ENCODE data around the gene IRF7. TPM values are rescaled to one million over a fixed set of nuclear protein-coding genes. Genes with fewer than 3 reads are reported as not detected.

Gene IRF7
- total RNA-seq, 1 donor from 2014 or later, result 75.4 TPM

- Mint-ChIP-seq H3K4me1 (ENCODE audit: low read depth, unreplicated experiment) (no peaks in the 10 kb centered on the region), H3K9me3 (ENCODE audit: unreplicated experiment) (no peaks in the 10 kb centered on the region), H3K4me3 (ENCODE audit: unreplicated experiment) (no peak overlapping the region), H3K36me3 (ENCODE audit: low read depth, unreplicated experiment) (peaks cover 12% of the 10 kb centered on the region), H3K27me3 (ENCODE audit: low read depth, unreplicated experiment) (no peaks in the 10 kb centered on the region), H3K27ac (ENCODE audit: unreplicated experiment) (no peak overlapping the region)
- Histone ChIP-seq H3K4me3 (ENCODE audit: insufficient read depth, low read depth, low read length) (no peak overlapping the region), H2AFZ (ENCODE audit: low read depth, low read length) (no peak overlapping the region), H3K27me3 (ENCODE audit: insufficient read depth, low read length) (no peaks in the 10 kb centered on the region), H4K20me1 (ENCODE audit: insufficient read depth, low read length) (peaks cover 58% of the 10 kb centered on the region), H3K9ac (ENCODE audit: low read length) (no peak overlapping the region), H3K9me3 (ENCODE audit: insufficient read depth, low read depth, low read length) (no peaks in the 10 kb centered on the region), H3K4me2 (ENCODE audit: low read length) (no peak overlapping the region), H3K4me1 (ENCODE audit: insufficient read depth, low read length) (peaks cover 4% of the 10 kb centered on the region), H3K27ac (ENCODE audit: low read depth, low read length) (no peak overlapping the region), H3K36me3 (ENCODE audit: insufficient read depth, low read length) (peaks cover 43% of the 10 kb centered on the region), H3K79me2 (ENCODE audit: insufficient read depth, low read length) (peaks cover 20% of the 10 kb centered on the region)
- no peak for FAIRE-seq
- no peak for DNase-seq (ENCODE audit: low read depth)
- no peak for TF ChIP-seq EZH2 (IDR thresholded peaks at IDR 0.05; ENCODE audit: insufficient read depth, low read length)
- no peak for TF ChIP-seq CTCF (IDR thresholded peaks at IDR 0.05; ENCODE audit: insufficient read depth, low read depth, low read length)
Measured at GRCh38 chr11:601573-602245, 14.0 kb downstream of the IRF7 start.

- Mint-ChIP-seq H3K36me3 (ENCODE audit: low read depth, unreplicated experiment) (peaks cover 20% of the 10 kb centered on the region), H3K27me3 (ENCODE audit: low read depth, unreplicated experiment) (no peaks in the 10 kb centered on the region), H3K27ac (ENCODE audit: unreplicated experiment) (peak overlapping the region; percentile 6), H3K4me1 (ENCODE audit: low read depth, unreplicated experiment) (no peaks in the 10 kb centered on the region), H3K9me3 (ENCODE audit: unreplicated experiment) (no peaks in the 10 kb centered on the region), H3K4me3 (ENCODE audit: unreplicated experiment) (no peak overlapping the region)
- H3K79me2 ChIP-seq (ENCODE audit: insufficient read depth, low read length), result peaks cover 37% of the 10 kb centered on the region
- H3K9ac ChIP-seq (ENCODE audit: low read length), result no peak overlapping the region
- DNase-seq (ENCODE audit: low read depth), result no peak
- no peak overlapping the region for H3K4me2 ChIP-seq (ENCODE audit: low read length)
- TF ChIP-seq EZH2 (IDR thresholded peaks at IDR 0.05; ENCODE audit: insufficient read depth, low read length) (no peak), CTCF (IDR thresholded peaks at IDR 0.05; ENCODE audit: insufficient read depth, low read depth, low read length) (no peak)
- no peaks in the 10 kb centered on the region for H3K9me3 ChIP-seq (ENCODE audit: insufficient read depth, low read depth, low read length)
- H3K4me3 ChIP-seq (ENCODE audit: insufficient read depth, low read depth, low read length), result no peak overlapping the region
- H3K27me3 ChIP-seq (ENCODE audit: insufficient read depth, low read length), result no peaks in the 10 kb centered on the region
- H3K36me3 ChIP-seq (ENCODE audit: insufficient read depth, low read length), result peaks cover 29% of the 10 kb centered on the region
- FAIRE-seq, result no peak
- no peak overlapping the region for H2AFZ ChIP-seq (ENCODE audit: low read depth, low read length)
- H3K27ac ChIP-seq (ENCODE audit: low read depth, low read length), result no peak overlapping the region
- no peaks in the 10 kb centered on the region for H3K4me1 ChIP-seq (ENCODE audit: insufficient read depth, low read length)
- H4K20me1 ChIP-seq (ENCODE audit: insufficient read depth, low read length), result peaks cover 63% of the 10 kb centered on the region
Measured at GRCh38 chr11:598005-598680, 17.6 kb downstream of the IRF7 start.

Measured in astrocyte (in vitro differentiated cells and primary cell).